KMS-11 (cell line): ENCODE data around the gene FBXO10.
"Not testable (repeated sequence)": the region's sequence is repeated elsewhere in the genome, so short reads cannot be mapped to it uniquely, and the experiment has no call there.

Source experiments
- H2AFZ ChIP-seq: fragments of 200-600 bp; sonication (generic); 2 replicates; pipeline ENCODE4 v1.6.1; 2016; ENCODE audit warnings: antibody characterized with exemption, mixed run types, low read depth
- H3K27ac ChIP-seq: fragments of 200-600 bp; sonication (generic); 2 replicates; pipeline ENCODE4 v1.6.1; 2016; ENCODE audit warnings: mild to moderate bottlenecking, mixed run types
- H3K27me3 ChIP-seq: fragments of 200-600 bp; sonication (generic); 2 replicates; pipeline ENCODE4 v1.6.1; 2017; ENCODE audit warnings: mild to moderate bottlenecking, low read depth, mixed run types, moderate library complexity; ENCODE audit not compliant: insufficient read depth
- H3K36me3 ChIP-seq: fragments of 200-600 bp; sonication (generic); 2 replicates; pipeline ENCODE4 v1.6.1; 2017; ENCODE audit warnings: mild to moderate bottlenecking, mixed run types; ENCODE audit not compliant: insufficient read depth
- H3K4me1 ChIP-seq: fragments of 200-600 bp; sonication (generic); 2 replicates; pipeline ENCODE4 v1.6.1; 2016; ENCODE audit warnings: mild to moderate bottlenecking, low read depth, mixed run types; ENCODE audit not compliant: poor library complexity, severe bottlenecking
- H3K4me2 ChIP-seq: fragments of 200-600 bp; sonication (generic); 2 replicates; pipeline ENCODE4 v1.7.0; 2016; ENCODE audit warnings: mild to moderate bottlenecking, mixed run types
- H3K4me3 ChIP-seq: fragments of 200-600 bp; sonication (generic); IDR thresholded peaks from 2 replicates; pipeline ENCODE4 v1.6.1; 2017; ENCODE audit warnings: low read depth, low read length, mixed read lengths; ENCODE audit not compliant: insufficient read depth
- H3K79me2 ChIP-seq: fragments of 200-600 bp; sonication (generic); 2 replicates; pipeline ENCODE4 v1.6.1; 2016; ENCODE audit warnings: low read depth, mixed run types; ENCODE audit not compliant: insufficient read depth
- H3K9ac ChIP-seq: fragments of 200-600 bp; sonication (generic); 2 replicates; pipeline ENCODE4 v1.6.1; 2016; ENCODE audit warnings: mild to moderate bottlenecking, mixed run types
- H4K20me1 ChIP-seq: fragments of 200-600 bp; sonication (generic); 2 replicates; pipeline ENCODE4 v1.6.1; 2016; ENCODE audit warnings: mild to moderate bottlenecking, mixed run types; ENCODE audit not compliant: insufficient read depth
- TF ChIP-seq, protein P1 (sequence below): fragments of 200-600 bp; sonication (generic); conservative IDR thresholded peaks from 2 replicates; pipeline ENCODE4 v1.6.1; 2017; ENCODE audit warnings: low read depth, mild to moderate bottlenecking, antibody characterized with exemption, low read length, moderate library complexity, mixed read lengths

FBXO10 gene

GRCh38 chr9:37471942-37472684, 104.1 kb downstream of the FBXO10 start:
- no peak overlapping the region for H3K4me2 ChIP-seq
- TF ChIP-seq, protein P1, sequence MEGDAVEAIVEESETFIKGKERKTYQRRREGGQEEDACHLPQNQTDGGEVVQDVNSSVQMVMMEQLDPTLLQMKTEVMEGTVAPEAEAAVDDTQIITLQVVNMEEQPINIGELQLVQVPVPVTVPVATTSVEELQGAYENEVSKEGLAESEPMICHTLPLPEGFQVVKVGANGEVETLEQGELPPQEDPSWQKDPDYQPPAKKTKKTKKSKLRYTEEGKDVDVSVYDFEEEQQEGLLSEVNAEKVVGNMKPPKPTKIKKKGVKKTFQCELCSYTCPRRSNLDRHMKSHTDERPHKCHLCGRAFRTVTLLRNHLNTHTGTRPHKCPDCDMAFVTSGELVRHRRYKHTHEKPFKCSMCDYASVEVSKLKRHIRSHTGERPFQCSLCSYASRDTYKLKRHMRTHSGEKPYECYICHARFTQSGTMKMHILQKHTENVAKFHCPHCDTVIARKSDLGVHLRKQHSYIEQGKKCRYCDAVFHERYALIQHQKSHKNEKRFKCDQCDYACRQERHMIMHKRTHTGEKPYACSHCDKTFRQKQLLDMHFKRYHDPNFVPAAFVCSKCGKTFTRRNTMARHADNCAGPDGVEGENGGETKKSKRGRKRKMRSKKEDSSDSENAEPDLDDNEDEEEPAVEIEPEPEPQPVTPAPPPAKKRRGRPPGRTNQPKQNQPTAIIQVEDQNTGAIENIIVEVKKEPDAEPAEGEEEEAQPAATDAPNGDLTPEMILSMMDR: no peak

DNA sequence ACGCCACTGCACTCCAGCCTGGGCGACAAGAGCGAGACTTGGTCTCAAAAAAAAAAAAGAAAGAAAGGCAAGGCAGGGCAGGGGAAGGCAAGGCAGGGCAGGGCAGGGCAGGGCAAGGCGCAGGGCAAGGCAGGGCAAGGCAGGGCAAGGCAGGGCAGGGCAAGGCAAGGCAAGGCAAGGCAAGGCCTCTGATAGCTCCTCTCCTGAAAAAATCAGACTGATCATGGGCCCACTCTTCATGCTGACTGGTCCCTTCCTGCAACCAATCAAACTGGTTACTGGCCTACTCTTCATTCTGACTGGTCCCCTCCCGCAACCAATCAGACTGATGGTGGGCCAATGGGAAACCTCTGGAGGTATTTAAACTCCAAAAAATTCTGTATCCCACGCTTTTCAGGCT, 107.6 kb downstream of the FBXO10 start:
- peaks cover 8% of the 10 kb centered on the region; the same call in 1 of the 2 replicates for H3K79me2 ChIP-seq
- no peaks in the 10 kb centered on the region for H4K20me1 ChIP-seq
- H3K9ac ChIP-seq: no peak overlapping the region
- H3K27ac ChIP-seq: no peak overlapping the region
- TF ChIP-seq, protein P1: no peak
- H3K27me3 ChIP-seq: no peaks in the 10 kb centered on the region
- H2AFZ ChIP-seq: no peak overlapping the region
- H3K4me3 ChIP-seq: no peak overlapping the region
- H3K4me1 ChIP-seq: peaks cover 8% of the 10 kb centered on the region
- H3K4me2 ChIP-seq: no peak overlapping the region
- H3K36me3 ChIP-seq: no peaks in the 10 kb centered on the region

More at GRCh38 chr9:37471942-37472684, 104.1 kb downstream of the FBXO10 start:
- no peak overlapping the region for H3K4me3 ChIP-seq
- H3K36me3 ChIP-seq: no peaks in the 10 kb centered on the region
- peaks cover 1% of the 10 kb centered on the region for H3K4me1 ChIP-seq
- H3K27ac ChIP-seq: no peak overlapping the region
- no peak overlapping the region for H2AFZ ChIP-seq
- no peaks in the 10 kb centered on the region for H3K79me2 ChIP-seq
- H4K20me1 ChIP-seq: no peaks in the 10 kb centered on the region
- no peaks in the 10 kb centered on the region for H3K27me3 ChIP-seq
- no peak overlapping the region for H3K9ac ChIP-seq

GRCh38 chr9:37467530-37467929, 108.7 kb downstream of the FBXO10 start:
- H3K4me2 ChIP-seq, H2AFZ ChIP-seq, H3K4me3 ChIP-seq, H3K9ac ChIP-seq, H3K27me3 ChIP-seq, H4K20me1 ChIP-seq, H3K36me3 ChIP-seq, H3K27ac ChIP-seq: not testable (repeated sequence)
- Histone ChIP-seq H3K79me2 (peaks cover 19% of the 10 kb centered on the region; the same call in 1 of the 2 replicates), H3K4me1 (peaks cover 15% of the 10 kb centered on the region)

DNA sequence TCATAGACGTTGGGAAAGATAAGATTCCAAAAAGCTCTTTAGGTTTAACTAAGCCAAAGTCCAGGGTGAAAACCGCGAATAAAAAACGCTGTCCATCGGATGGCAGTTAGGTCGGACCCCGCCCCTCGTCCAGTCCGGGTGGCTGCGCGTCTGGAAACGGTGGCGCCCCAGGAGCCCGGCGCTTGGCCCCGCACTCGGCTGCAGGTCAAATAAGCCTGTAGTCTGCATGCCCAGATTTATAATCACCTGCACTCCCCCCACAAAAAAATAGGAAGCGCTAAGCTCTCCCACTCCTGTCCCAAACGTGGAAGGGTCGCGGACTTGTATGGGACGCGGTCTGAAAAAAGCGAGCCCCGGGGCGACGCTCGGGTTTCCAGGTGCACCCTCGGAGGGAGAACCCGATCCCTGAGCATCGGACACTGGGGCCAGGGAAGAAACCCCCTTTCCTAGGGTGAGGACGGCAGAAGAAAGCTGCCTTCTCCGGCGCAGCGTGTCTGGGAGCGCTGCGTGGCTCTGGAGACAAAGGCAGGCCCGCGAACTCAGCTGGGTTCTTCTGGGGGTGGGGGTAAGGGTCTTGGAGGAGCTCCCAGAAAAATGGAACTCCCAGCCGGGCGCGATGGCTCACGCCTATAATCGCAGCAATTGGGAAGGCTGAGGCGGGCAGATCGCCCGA, 110.0 kb downstream of the FBXO10 start:
- H3K27me3 ChIP-seq: no peaks in the 10 kb centered on the region
- H2AFZ ChIP-seq: peak overlapping the region; percentile 98
- H4K20me1 ChIP-seq: no peaks in the 10 kb centered on the region
- H3K4me1 ChIP-seq: peaks cover 15% of the 10 kb centered on the region
- H3K4me2 ChIP-seq: peak overlapping the region; percentile 68
- peak overlapping the region; percentile 37 for H3K4me3 ChIP-seq
- TF ChIP-seq, protein P1: no peak
- peak overlapping the region; percentile 93 for H3K27ac ChIP-seq
- H3K36me3 ChIP-seq: no peaks in the 10 kb centered on the region
- peaks cover 31% of the 10 kb centered on the region; the same call in 1 of the 2 replicates for H3K79me2 ChIP-seq
- H3K9ac ChIP-seq: peak overlapping the region; percentile 89
